IMR-90 (cell line): ENCODE results near the gene TOX3. TPM values are rescaled to one million over a fixed set of nuclear protein-coding genes. Genes with fewer than 3 reads are reported as not detected.

Source experiments
- ATAC-seq: fragments of 200-7000 bp; cut with Tn5 transposase; 2 replicates; pipeline ENCODE4 v1.9.1; 2020; ENCODE audit warnings: low read depth, mild to moderate bottlenecking, moderate library complexity
- BruUV-seq: library from RNA; stranded (reverse); fragments of 400-500 nt; replicated peaks from 2 replicates; lab custom pipeline; 2021; lab: Mats Ljungman, UMichigan
- CTCF ChIA-PET: fragments of 300-600 bp; formaldehyde crosslinking; extraction: SDS; loops from one replicate; lab custom pipeline; 2021; ENCODE audit warnings: antibody characterized with exemption; lab: Yijun Ruan, JAX
- POLR2A ChIA-PET: fragments of 300-600 bp; sonication (Branson Sonifier 250); formaldehyde crosslinking; loops from one replicate; lab custom pipeline; 2022; ENCODE audit warnings: antibody characterized with exemption; ENCODE audit not compliant: unreplicated experiment; lab: Charles Lee
- DNase-seq: peaks from one replicate; pipeline ENCODE4 v3.0.0; 2013
- H2AFZ ChIP-seq: replicated peaks from 2 replicates; pipeline ENCODE3; 2013; ENCODE audit warnings: low read length, mild to moderate bottlenecking; ENCODE audit not compliant: poor library complexity
- H2AK5ac ChIP-seq: 2 replicates; pipeline ENCODE4 v1.6.1; 2013; ENCODE audit warnings: low read depth, low read length, inconsistent platforms
- H2AK9ac ChIP-seq: replicated peaks from 2 replicates; pipeline ENCODE3; 2013; ENCODE audit warnings: mild to moderate bottlenecking, low read depth, low read length, moderate library complexity; ENCODE audit not compliant: poor library complexity
- H2BK120ac ChIP-seq: 2 replicates; pipeline ENCODE4 v1.6.1; 2013; ENCODE audit warnings: low read depth, low read length, inconsistent platforms
- H2BK15ac ChIP-seq: 3 replicates; pipeline ENCODE4 v1.6.1; 2013; ENCODE audit warnings: low read depth, low read length, inconsistent platforms
- H2BK20ac ChIP-seq: 2 replicates; pipeline ENCODE4 v1.6.1; 2013; ENCODE audit warnings: low read depth, mild to moderate bottlenecking, inconsistent platforms, low read length, moderate library complexity
- H2BK5ac ChIP-seq: 2 replicates; pipeline ENCODE4 v1.6.1; 2013; ENCODE audit warnings: mild to moderate bottlenecking, low read depth, low read length, inconsistent platforms; ENCODE audit not compliant: poor library complexity, severe bottlenecking
- H3K14ac ChIP-seq: replicated peaks from 2 replicates; pipeline ENCODE4 v1.6.1; 2013; ENCODE audit warnings: low read depth, low read length, inconsistent platforms
- H3K18ac ChIP-seq: 2 replicates; pipeline ENCODE4 v1.6.1; 2013; ENCODE audit warnings: low read depth, low read length, control low read depth
- H3K23ac ChIP-seq: 2 replicates; pipeline ENCODE4 v1.6.1; 2013; ENCODE audit warnings: low read depth, low read length, inconsistent platforms
- H3K27ac ChIP-seq: 2 replicates; pipeline ENCODE4 v1.5.1; 2013; ENCODE audit warnings: mild to moderate bottlenecking, control low read depth, low read length; ENCODE audit not compliant: insufficient read depth
- H3K27me3 ChIP-seq: 2 replicates; pipeline ENCODE4 v1.6.1; 2013; ENCODE audit warnings: low read length; ENCODE audit not compliant: control insufficient read depth, insufficient read depth
- H3K36me3 ChIP-seq: 2 replicates; pipeline ENCODE4 v1.6.1; 2013; ENCODE audit warnings: low read length, mixed read lengths; ENCODE audit not compliant: control insufficient read depth, insufficient read depth
- H3K4ac ChIP-seq: 2 replicates; pipeline ENCODE4 v1.6.1; 2013; ENCODE audit warnings: low read depth, low read length, inconsistent platforms
- H3K4me1 ChIP-seq: 2 replicates; pipeline ENCODE4 v1.6.1; 2013; ENCODE audit warnings: low read length, mixed read lengths; ENCODE audit not compliant: control insufficient read depth, insufficient read depth
- H3K4me2 ChIP-seq: 2 replicates; pipeline ENCODE4 v1.6.1; 2013; ENCODE audit warnings: low read depth, mild to moderate bottlenecking, control low read depth, low read length, moderate library complexity
- H3K4me3 ChIP-seq: 2 replicates; pipeline ENCODE4 v1.5.1; 2013; ENCODE audit warnings: low read depth, mild to moderate bottlenecking, control low read depth, low read length, moderate library complexity; ENCODE audit not compliant: insufficient read depth
- H3K56ac ChIP-seq: 2 replicates; pipeline ENCODE4 v1.6.1; 2013; ENCODE audit warnings: low read length, inconsistent platforms; ENCODE audit not compliant: insufficient read depth; ENCODE audit errors: extremely low read depth
- H3K79me1 ChIP-seq, 2 experiments: 2 replicates each; pipeline ENCODE4 v1.6.1; 2013; ENCODE audit warnings: low read length in 2 of 2, inconsistent platforms in 1 of 2, low read depth in 1 of 2
- H3K9ac ChIP-seq: 2 replicates; pipeline ENCODE4 v1.6.1; 2013; ENCODE audit warnings: low read depth, low read length, control low read depth
- H3K9me1 ChIP-seq: 2 replicates; pipeline ENCODE4 v1.6.1; 2013; ENCODE audit warnings: low read length, inconsistent platforms; ENCODE audit not compliant: insufficient read depth
- H3K9me3 ChIP-seq: 2 replicates; pipeline ENCODE4 v1.6.1; 2013; ENCODE audit warnings: low read length; ENCODE audit not compliant: control insufficient read depth, insufficient read depth
- H4K20me1 ChIP-seq: 2 replicates; pipeline ENCODE4 v1.6.1; 2013; ENCODE audit warnings: low read length, inconsistent platforms; ENCODE audit not compliant: insufficient read depth
- H4K5ac ChIP-seq: 2 replicates; pipeline ENCODE4 v1.6.1; 2013; ENCODE audit warnings: mild to moderate bottlenecking, low read depth, low read length, control low read depth
- H4K8ac ChIP-seq, 2 experiments: 2 replicates each; pipeline ENCODE4 v1.6.1; 2013; ENCODE audit warnings: low read depth in 2 of 2, low read length in 2 of 2, control low read depth in 1 of 2, inconsistent platforms in 1 of 2
- H4K91ac ChIP-seq: 2 replicates; pipeline ENCODE4 v1.6.1; 2013; ENCODE audit warnings: low read depth, low read length, inconsistent platforms; ENCODE audit not compliant: insufficient read depth
- BHLHE40 ChIP-seq: fragments of 150-350 bp; IDR thresholded peaks from 2 replicates; pipeline ENCODE4 v1.6.1; 2016; ENCODE audit warnings: mild to moderate bottlenecking, low read depth, low read length
- CEBPB ChIP-seq: IDR thresholded peaks from 2 replicates; pipeline ENCODE4 v1.6.1; 2012; ENCODE audit warnings: low read depth, low read length, improper control_type of control experiment
- CHD1 ChIP-seq: IDR thresholded peaks from 2 replicates; pipeline ENCODE4 v1.6.1; 2012; ENCODE audit warnings: low read depth, low read length, improper control_type of control experiment
- CTCF ChIP-seq: conservative IDR thresholded peaks from 2 replicates; pipeline ENCODE4 v1.5.1; 2012; ENCODE audit warnings: mild to moderate bottlenecking, low read depth, low read length, improper control_type of control experiment
- ELK1 ChIP-seq: fragments of 150-350 bp; IDR thresholded peaks from 2 replicates; pipeline ENCODE4 v1.6.1; 2016; ENCODE audit warnings: low read depth, mild to moderate bottlenecking, low read length, moderate library complexity, borderline replicate concordance
- FOS ChIP-seq: fragments of 150-350 bp; IDR thresholded peaks from 2 replicates; pipeline ENCODE4 v1.6.1; 2016; ENCODE audit warnings: low read depth, low read length
- MAFK ChIP-seq: IDR thresholded peaks from 2 replicates; pipeline ENCODE4 v1.6.1; 2012; ENCODE audit warnings: low read depth, low read length, improper control_type of control experiment
- MAZ ChIP-seq: IDR thresholded peaks from 2 replicates; pipeline ENCODE4 v1.6.1; 2012; ENCODE audit warnings: low read depth, mild to moderate bottlenecking, low read length, improper control_type of control experiment, moderate library complexity, borderline replicate concordance
- MXI1 ChIP-seq: IDR thresholded peaks from 2 replicates; pipeline ENCODE4 v1.6.1; 2012; ENCODE audit warnings: low read depth, mild to moderate bottlenecking, low read length, moderate library complexity, borderline replicate concordance
- NFE2L2 ChIP-seq: fragments of 150-350 bp; IDR thresholded peaks from 2 replicates; pipeline ENCODE4 v1.6.1; 2016; ENCODE audit warnings: low read depth, mild to moderate bottlenecking, low read length
- POLR2A ChIP-seq: IDR thresholded peaks from 2 replicates; pipeline ENCODE4 v1.6.1; 2012; ENCODE audit warnings: mild to moderate bottlenecking, low read depth, low read length
- RAD21 ChIP-seq: IDR thresholded peaks from 2 replicates; pipeline ENCODE4 v1.6.1; 2012; ENCODE audit warnings: low read length, improper control_type of control experiment
- RCOR1 ChIP-seq: IDR thresholded peaks from 2 replicates; pipeline ENCODE4 v1.6.1; 2012; ENCODE audit warnings: mild to moderate bottlenecking, low read length, improper control_type of control experiment; ENCODE audit not compliant: insufficient replicate concordance
- RFX5 ChIP-seq: IDR thresholded peaks from 2 replicates; pipeline ENCODE4 v1.8.0; 2012; ENCODE audit warnings: low read depth, mild to moderate bottlenecking, low read length, moderate library complexity
- SMC3 ChIP-seq: fragments of 150-350 bp; IDR thresholded peaks from 2 replicates; pipeline ENCODE4 v1.6.1; 2016; ENCODE audit warnings: low read depth, mild to moderate bottlenecking, antibody characterized with exemption, low read length, moderate library complexity
- USF2 ChIP-seq: fragments of 150-350 bp; IDR thresholded peaks from 2 replicates; pipeline ENCODE4 v1.6.1; 2017; ENCODE audit warnings: mild to moderate bottlenecking, antibody characterized with exemption, low read length, low read depth
- WGBS, 2 experiments: methylation state at CpG; one replicate each; pipeline versions ENCODE4 v1.1.5 to v1.1.7; 2013; ENCODE audit warnings: missing lambda C conversion rate in 2 of 2; ENCODE audit not compliant: insufficient read length in 1 of 2; ENCODE audit errors: extremely low coverage in 2 of 2; 5-methylcytosine and 5-hydroxymethylcytosine counted together
- dilution Hi-C: fragments of 300-500 bp; cut with HindIII; formaldehyde crosslinking; loops from one replicate; pipeline ENCODE4 v1.14.3; 2018; ENCODE audit warnings: low sequenced_read_pairs; ENCODE audit not compliant: unreplicated experiment
- in situ Hi-C: fragments of 300-500 bp; cut with MboI; formaldehyde crosslinking; loops from 3 replicates; pipeline ENCODE4 v1.14.3; 2019; ENCODE audit warnings: low sequenced_read_pairs, inconsistent platforms, mixed read lengths
- intact Hi-C: fragments of 100-400 bp; cut with micrococcal nuclease; formaldehyde crosslinking; loops from 2 replicates; pipeline ENCODE4 v1.10.0; 2022
- polyA plus RNA-seq, 3 experiments: library from polyadenylated mRNA; depleted of rRNA; stranded (reverse); fragments of >200 nt; gene quantifications; 2 replicates each; pipeline ENCODE4 v1.2.3, GENCODE V29; 2012; ENCODE audit warnings: low replicate concordance in 1 of 3
- total RNA-seq: library from RNA; depleted of rRNA; stranded (reverse); fragments of >200 nt; gene quantifications from 2 replicates; pipeline ENCODE4 v1.2.3, GENCODE V29; 2012

Gene TOX3
- total and polyA plus RNA-seq, 2 of the 4 experiments (the other 2 are of a cell fraction), result not detected

- Histone ChIP-seq H3K4me2 (no peak overlapping the region), H2BK15ac (no peak overlapping the region), H3K4ac (no peak overlapping the region), H2AFZ (no peak overlapping the region), H4K91ac (no peak overlapping the region), H3K79me1 (no peaks in the 10 kb centered on the region), H4K8ac (no peak overlapping the region), H4K20me1 (no peaks in the 10 kb centered on the region), H3K27me3 (peaks cover 22% of the 10 kb centered on the region), H3K18ac (no peak overlapping the region), H3K36me3 (no peaks in the 10 kb centered on the region), H2BK20ac (no peak overlapping the region), H2AK9ac (no peak overlapping the region), H3K27ac (no peak overlapping the region), H3K4me1 (no peaks in the 10 kb centered on the region), H2BK120ac (no peak overlapping the region), H2AK5ac (no peak overlapping the region), H3K4me3 (no peak overlapping the region), H3K56ac (no peak overlapping the region), H3K9me3 (no peaks in the 10 kb centered on the region), H4K5ac (no peak overlapping the region), H2BK5ac (no peak overlapping the region), H3K9me1 (no peaks in the 10 kb centered on the region), H3K9ac (no peak overlapping the region), H3K14ac (no peak overlapping the region), H3K23ac (no peak overlapping the region)
- TF ChIP-seq SMC3, result no peak
- no peak for TF ChIP-seq RFX5
- TF ChIP-seq MXI1, result no peak
- no peak for TF ChIP-seq MAFK
- no peak for TF ChIP-seq CTCF
- TF ChIP-seq MAZ, result no peak
- TF ChIP-seq CHD1, result no peak
- no peak for TF ChIP-seq RAD21
- TF ChIP-seq NFE2L2, result no peak
- TF ChIP-seq ELK1, result no peak
- no peak for TF ChIP-seq FOS
- no peak for TF ChIP-seq CEBPB
- no peak for TF ChIP-seq BHLHE40
- TF ChIP-seq USF2, result no peak
- TF ChIP-seq POLR2A, result no peak
- TF ChIP-seq RCOR1, result no peak
- POLR2A ChIA-PET, result no interaction called here
- WGBS, 2 experiments, result no CpG with 5 or more reads among the region's 15 CpGs
- dilution Hi-C loops (no loop called here), in situ Hi-C loops (no loop called here), intact Hi-C loops (no loop called here)
- CTCF ChIA-PET, result no interaction called here
- no peak for DNase-seq
- BruUV-seq, result no TSS peak
- ATAC-seq, result no peak
Observed at GRCh38 chr16:52545898-52546266, 1.1 kb downstream of the TOX3 start.
